ENCODE measurements around the gene TLR10. TPM values are rescaled to one million over a fixed set of nuclear protein-coding genes. Genes with fewer than 3 reads are reported as not detected.

TLR10 gene
- total RNA-seq, 1 donor from 2014 or later: not detected

DNA sequence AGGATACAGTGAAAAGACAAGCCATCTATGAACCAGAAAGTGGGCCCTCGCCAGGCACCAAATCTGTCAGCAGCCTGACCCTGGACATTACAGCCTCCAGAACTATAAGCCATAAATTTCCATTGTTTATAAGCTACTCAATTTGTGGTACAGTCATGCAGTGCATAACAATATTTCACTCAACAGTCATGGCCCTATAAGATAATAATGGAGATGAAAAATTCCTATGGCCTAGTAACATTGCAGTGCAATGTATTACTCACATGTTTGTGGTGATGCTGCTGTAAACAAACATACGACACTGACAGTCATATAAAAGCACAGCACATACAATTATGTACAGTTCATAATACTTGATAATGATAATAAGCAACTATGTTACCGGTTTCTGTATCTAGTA, 38.9 kb upstream of the TLR10 start:
- TF ChIP-seq, protein P1, sequence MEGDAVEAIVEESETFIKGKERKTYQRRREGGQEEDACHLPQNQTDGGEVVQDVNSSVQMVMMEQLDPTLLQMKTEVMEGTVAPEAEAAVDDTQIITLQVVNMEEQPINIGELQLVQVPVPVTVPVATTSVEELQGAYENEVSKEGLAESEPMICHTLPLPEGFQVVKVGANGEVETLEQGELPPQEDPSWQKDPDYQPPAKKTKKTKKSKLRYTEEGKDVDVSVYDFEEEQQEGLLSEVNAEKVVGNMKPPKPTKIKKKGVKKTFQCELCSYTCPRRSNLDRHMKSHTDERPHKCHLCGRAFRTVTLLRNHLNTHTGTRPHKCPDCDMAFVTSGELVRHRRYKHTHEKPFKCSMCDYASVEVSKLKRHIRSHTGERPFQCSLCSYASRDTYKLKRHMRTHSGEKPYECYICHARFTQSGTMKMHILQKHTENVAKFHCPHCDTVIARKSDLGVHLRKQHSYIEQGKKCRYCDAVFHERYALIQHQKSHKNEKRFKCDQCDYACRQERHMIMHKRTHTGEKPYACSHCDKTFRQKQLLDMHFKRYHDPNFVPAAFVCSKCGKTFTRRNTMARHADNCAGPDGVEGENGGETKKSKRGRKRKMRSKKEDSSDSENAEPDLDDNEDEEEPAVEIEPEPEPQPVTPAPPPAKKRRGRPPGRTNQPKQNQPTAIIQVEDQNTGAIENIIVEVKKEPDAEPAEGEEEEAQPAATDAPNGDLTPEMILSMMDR (IDR thresholded peaks at IDR 0.05; ENCODE audit: insufficient read depth, low read length, poor library complexity, severe bottlenecking): no peak
- DNase-seq (ENCODE audit: low read depth): no peak
- Histone ChIP-seq H3K4me3 (ENCODE audit: low read depth, low read length) (no peak overlapping the region), H3K27me3 (ENCODE audit: control insufficient read depth, insufficient read depth, low read length) (no peaks in the 10 kb centered on the region), H3K36me3 (ENCODE audit: control insufficient read depth, insufficient read depth, low read length) (no peaks in the 10 kb centered on the region)

DNA sequence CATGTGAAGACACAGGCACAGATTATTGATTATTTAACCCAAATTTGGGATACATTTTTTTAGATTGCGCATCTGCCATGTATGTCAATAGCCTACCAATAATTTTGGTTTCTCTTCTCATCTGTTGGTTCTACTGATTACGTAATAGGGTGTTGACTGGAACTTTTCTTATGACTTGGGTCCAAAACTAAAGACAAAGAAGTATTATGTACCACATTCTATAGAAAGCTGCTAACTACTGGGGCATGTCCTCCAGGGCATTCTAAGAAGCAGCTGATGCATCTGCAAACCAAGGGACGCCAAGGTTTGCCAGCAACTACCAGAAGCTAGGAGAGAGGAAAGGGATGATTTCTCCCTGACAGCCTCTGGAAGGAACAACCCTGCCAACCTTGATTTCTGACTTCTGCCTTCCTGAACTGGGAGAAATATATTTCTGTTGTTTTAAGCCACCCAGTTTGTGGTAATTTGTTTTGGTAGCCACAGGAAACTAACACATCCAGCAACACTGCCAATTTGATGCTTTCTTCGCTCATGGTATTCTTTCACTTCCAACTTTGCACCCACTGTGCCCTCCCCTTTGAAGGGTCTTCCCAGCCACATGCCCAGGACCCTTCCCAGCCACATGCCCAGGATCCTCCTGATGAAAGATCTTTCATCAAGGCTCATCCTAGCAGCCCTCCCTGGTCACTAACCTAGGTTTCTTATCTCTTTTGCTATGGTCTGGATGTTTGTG, 37.7 kb upstream of the TLR10 start:
- H3K36me3 ChIP-seq (ENCODE audit: control insufficient read depth, insufficient read depth, low read length): no peaks in the 10 kb centered on the region
- no peak overlapping the region for H3K4me3 ChIP-seq (ENCODE audit: low read depth, low read length)
- DNase-seq (ENCODE audit: low read depth): no peak
- TF ChIP-seq, protein P1 (IDR thresholded peaks at IDR 0.05; ENCODE audit: insufficient read depth, low read length, poor library complexity, severe bottlenecking): no peak
- H3K27me3 ChIP-seq (ENCODE audit: control insufficient read depth, insufficient read depth, low read length): no peaks in the 10 kb centered on the region

DNA sequence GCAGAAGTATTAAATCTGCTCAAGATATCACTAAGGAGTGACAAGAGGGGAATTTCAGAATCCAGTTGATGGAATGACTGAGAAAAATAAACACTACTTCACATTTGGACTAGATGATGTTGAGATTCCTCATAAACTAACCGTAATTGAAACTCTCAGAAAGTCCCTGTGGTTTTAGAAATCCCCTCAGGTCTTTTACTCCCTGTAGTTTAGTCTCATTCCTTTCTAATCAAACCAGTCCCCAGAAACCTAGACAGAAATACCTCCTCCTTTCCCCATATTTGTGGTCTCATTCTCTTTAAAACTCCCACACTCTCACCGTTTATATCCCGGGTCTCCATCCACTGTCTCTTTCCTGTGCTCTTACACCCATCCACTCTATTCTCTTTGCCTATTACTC, 36.8 kb upstream of the TLR10 start:
- Histone ChIP-seq H3K36me3 (ENCODE audit: control insufficient read depth, insufficient read depth, low read length) (no peaks in the 10 kb centered on the region), H3K27me3 (ENCODE audit: control insufficient read depth, insufficient read depth, low read length) (no peaks in the 10 kb centered on the region), H3K4me3 (ENCODE audit: low read depth, low read length) (no peak overlapping the region)
- no peak for DNase-seq (ENCODE audit: low read depth)
- TF ChIP-seq, protein P1 (IDR thresholded peaks at IDR 0.05; ENCODE audit: insufficient read depth, low read length, poor library complexity, severe bottlenecking): no peak

DNA sequence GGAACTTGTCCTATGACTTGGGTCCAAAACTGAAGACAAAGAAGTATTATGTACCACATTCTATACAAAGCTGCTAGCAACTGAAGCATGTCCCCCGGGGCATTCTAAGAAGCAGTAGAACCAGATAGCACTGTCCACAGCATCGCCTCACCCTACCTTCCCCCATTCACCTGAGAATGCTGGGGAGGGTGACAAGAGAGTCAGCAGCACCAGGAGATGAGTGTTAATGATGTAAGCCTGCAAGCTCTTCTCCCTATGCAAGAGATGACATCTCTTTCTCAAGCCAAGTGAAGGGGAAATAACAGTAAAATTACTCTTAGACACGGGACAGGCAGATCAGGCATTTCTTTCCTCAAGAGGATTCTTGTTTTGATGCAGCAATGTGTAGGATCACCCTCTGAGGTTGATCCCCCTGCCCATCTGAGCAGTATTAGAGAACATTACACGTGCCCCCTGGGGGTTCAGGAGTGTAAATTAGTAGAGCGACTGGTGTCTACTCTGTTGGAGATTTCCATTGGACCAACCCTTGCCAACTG, 35.7 kb upstream of the TLR10 start:
- Histone ChIP-seq H3K36me3 (ENCODE audit: control insufficient read depth, insufficient read depth, low read length) (no peaks in the 10 kb centered on the region), H3K27me3 (ENCODE audit: control insufficient read depth, insufficient read depth, low read length) (no peaks in the 10 kb centered on the region), H3K4me3 (ENCODE audit: low read depth, low read length) (no peak overlapping the region)
- TF ChIP-seq, protein P1 (IDR thresholded peaks at IDR 0.05; ENCODE audit: insufficient read depth, low read length, poor library complexity, severe bottlenecking): no peak
- no peak for DNase-seq (ENCODE audit: low read depth)

DNA sequence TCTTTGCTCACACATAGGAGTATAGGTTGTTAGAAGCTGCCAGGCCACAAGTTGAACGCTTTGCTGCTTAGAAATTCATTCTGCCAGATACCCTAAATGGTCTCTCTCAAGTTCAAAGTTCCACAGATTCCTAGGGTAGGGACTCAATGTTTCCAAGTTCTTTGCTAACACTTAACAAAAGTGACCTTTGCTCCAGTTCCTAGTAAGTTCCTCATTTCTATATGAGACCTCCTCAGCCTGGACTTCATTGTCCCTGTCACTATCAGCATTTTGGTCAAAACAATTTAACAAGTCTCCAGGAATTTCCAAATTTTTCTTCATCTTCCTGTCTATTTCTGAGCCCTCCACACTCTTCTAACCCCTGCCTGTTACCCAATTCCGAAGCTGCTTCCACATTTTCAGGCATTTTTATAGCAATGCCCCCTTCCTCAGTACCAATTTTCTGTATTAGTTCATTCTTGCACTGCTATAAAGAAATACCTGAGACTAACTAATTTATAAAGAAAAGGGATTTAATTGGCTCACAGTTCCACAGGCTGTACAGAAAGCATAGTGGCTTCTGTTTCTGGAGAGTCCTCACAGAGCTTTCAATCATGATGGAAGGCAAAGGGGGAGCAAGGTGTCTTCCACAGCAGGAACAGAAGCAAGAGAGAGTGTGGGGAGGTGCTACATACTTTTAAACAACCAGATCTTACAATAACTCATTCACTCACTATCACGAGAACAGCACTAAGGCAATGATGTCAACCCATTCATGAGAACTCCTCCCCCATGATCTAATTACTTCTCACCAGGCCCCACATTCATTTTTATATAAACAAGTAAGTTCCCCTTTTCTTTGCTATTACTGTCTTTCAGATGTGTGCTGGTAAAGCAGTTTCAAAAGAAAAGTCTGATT, 33.3 kb upstream of the TLR10 start:
- no peak for DNase-seq (ENCODE audit: low read depth)
- TF ChIP-seq, protein P1 (IDR thresholded peaks at IDR 0.05; ENCODE audit: insufficient read depth, low read length, poor library complexity, severe bottlenecking): no peak
- H3K36me3 ChIP-seq (ENCODE audit: control insufficient read depth, insufficient read depth, low read length): no peaks in the 10 kb centered on the region
- no peaks in the 10 kb centered on the region for H3K27me3 ChIP-seq (ENCODE audit: control insufficient read depth, insufficient read depth, low read length)
- H3K4me3 ChIP-seq (ENCODE audit: low read depth, low read length): no peak overlapping the region

Data from kidney epithelial cell (primary cell).